Posterior cingulate gyrus (tissue), 11 donors: ENCODE results near the gene ARGFX.
"Not testable (repeated sequence)": the region's sequence is repeated elsewhere in the genome, so short reads cannot be mapped to it uniquely, and the experiment has no call there.

ENCODE experiments used
- DNase-seq, 10 donors: peaks; one replicate each; pipeline versions ENCODE4 v3.0.0 to v3.0.0-alpha.2; 2020 to 2021; ENCODE audit warnings: mixed read lengths in 3 of 10
- intact Hi-C: fragments of 100-400 bp; cut with DNase I; formaldehyde crosslinking; loops from one replicate; pipeline ENCODE4 v1.15.1; 2023

The ARGFX gene

GRCh38 chr3:121595765-121596406 is 28.1 kb downstream of the ARGFX start:
- no peak for DNase-seq
- intact Hi-C loops, result no loop called here

- intact Hi-C loops, result no loop called here
- no peak for DNase-seq
These were observed 30.8 kb downstream of the ARGFX start for GRCh38 chr3:121598564-121598963.

GRCh38 chr3:121599900-121600299 is 32.2 kb downstream of the ARGFX start:
- DNase-seq, intact Hi-C loops: not testable (repeated sequence)

GRCh38 chr3:121601212-121601812 is 33.6 kb downstream of the ARGFX start:
- intact Hi-C loops, result no loop called here
- no peak for DNase-seq

- no peak for DNase-seq
- intact Hi-C loops, result no loop called here
These were observed 37.0 kb downstream of the ARGFX start for GRCh38 chr3:121604759-121605158.

- no peak for DNase-seq
- intact Hi-C loops, result no loop called here
These were observed 38.4 kb downstream of the ARGFX start for GRCh38 chr3:121606106-121606505.
